Measurements from ENCODE around the gene MAFF. TPM values are rescaled to one million over a fixed set of nuclear protein-coding genes. Genes with fewer than 3 reads are reported as not detected.

Gene MAFF
- total and polyA plus RNA-seq, 2 donors = 3.4 to 13.0 TPM

DNA sequence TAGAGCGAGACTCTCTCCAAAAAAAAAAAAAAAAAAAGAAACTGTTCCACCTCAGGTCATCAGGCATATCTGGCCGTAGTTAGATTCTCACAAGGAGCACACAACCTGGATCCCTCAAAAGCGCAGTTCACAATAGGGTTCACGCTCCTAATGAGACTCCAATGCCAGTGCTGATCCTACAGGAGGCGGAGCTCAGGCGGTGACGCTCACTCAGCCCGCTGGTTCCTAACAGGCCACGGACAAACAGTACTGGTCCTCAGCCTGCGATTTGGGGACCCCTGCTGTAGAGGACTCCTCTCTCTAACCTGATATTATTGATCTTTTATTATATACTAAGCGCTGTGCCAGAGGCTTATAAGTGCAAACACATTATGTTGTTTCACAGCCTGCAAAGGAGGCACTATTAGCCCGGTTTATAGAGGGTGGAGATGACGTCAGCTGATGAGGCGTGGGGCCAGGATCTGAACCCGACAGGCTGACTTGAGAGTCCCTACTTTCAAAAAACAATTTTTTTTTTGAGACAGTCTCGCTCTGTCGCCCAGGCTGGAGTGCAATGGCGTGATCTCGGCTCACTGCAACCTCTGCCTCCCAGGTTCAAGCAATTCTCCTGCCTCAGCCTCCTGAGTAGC lies 4.9 kb upstream of the MAFF start:
- H3K4me1 ChIP-seq (ENCODE audit: control insufficient read depth in 2 of 2, insufficient read depth in 2 of 2, low read length in 2 of 2) = peaks cover 5 to 14% of the 10 kb centered on the region in 2 donors
- 94% methylated on average over 19 of the region's 19 CpGs for WGBS
- H3K27ac ChIP-seq (ENCODE audit: low read depth in 1 of 2, low read length in 1 of 2) = no peak overlapping the region

DNA sequence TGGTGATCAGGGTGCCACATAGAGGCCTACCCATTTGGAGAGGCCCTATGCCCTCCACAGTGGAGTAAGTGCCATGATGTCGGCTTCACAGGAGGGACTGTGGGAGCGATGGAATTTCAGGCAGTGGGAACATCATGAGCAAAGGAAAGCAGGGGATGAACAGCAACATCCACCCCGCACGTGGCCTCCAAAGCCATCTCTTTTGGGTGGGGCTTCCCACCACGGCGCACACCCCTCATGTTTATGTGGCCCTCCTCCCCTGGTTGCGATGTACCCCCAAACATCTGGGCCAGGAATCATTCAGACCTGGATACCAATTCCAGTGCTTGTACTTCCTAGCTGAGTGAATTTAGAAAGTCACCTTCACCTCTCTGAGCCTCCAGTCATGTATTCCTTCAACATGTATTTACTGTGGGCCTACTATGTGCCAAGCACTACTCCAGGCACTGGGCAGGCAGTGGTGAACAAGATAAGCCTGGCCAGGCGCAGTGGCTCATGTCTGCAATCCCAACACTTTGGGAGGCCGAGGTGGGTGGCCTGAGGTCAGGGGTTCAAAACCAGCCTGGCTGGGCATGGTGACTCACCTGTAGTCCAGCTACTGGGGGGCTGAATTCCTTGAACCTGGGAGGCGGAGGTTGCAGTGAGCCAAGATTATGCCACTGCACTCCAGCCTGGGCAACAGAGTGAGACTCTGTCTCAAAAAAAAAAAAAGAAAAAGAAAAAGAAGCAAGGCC lies 1.8 kb upstream of the MAFF start:
- Histone ChIP-seq H3K4me1 (ENCODE audit: control insufficient read depth in 2 of 2, insufficient read depth in 2 of 2, low read length in 2 of 2) (peaks cover 11 to 29% of the 10 kb centered on the region in 2 donors), H3K27ac (ENCODE audit: low read depth in 1 of 2, low read length in 1 of 2) (no peak overlapping the region), H3K4me3 (ENCODE audit: low read length in 2 of 2) (no peak overlapping the region), H3K9me3 (ENCODE audit: control insufficient read depth in 2 of 2, insufficient read depth in 1 of 2, low read length in 1 of 2) (no peaks in the 10 kb centered on the region), H3K27me3 (ENCODE audit: control insufficient read depth in 2 of 2, insufficient read depth in 1 of 2, low read length in 1 of 2) (peaks cover 11 to 44% of the 10 kb centered on the region in 2 donors), H3K36me3 (ENCODE audit: control insufficient read depth in 2 of 2, insufficient read depth in 2 of 2, low read length in 1 of 2) (no peaks in the 10 kb centered on the region)
- WGBS = 95% methylated on average over 10 of the region's 10 CpGs
- DNase-seq (ENCODE audit: low read depth in 6 of 9, low spot score in 9 of 9) = no peak

More for the DNA sequence above, 4.9 kb upstream of the MAFF start:
- H3K36me3 ChIP-seq (ENCODE audit: control insufficient read depth in 2 of 2, insufficient read depth in 2 of 2, low read length in 1 of 2) = no peaks in the 10 kb centered on the region
- H3K4me3 ChIP-seq (ENCODE audit: low read length in 2 of 2) = no peak overlapping the region
- no peaks in the 10 kb centered on the region for H3K9me3 ChIP-seq (ENCODE audit: control insufficient read depth in 2 of 2, insufficient read depth in 1 of 2, low read length in 1 of 2)
- no peak for DNase-seq (ENCODE audit: low read depth in 6 of 9, low spot score in 9 of 9)
- peaks cover 1 to 16% of the 10 kb centered on the region in 2 donors for H3K27me3 ChIP-seq (ENCODE audit: control insufficient read depth in 2 of 2, insufficient read depth in 1 of 2, low read length in 1 of 2)

DNA sequence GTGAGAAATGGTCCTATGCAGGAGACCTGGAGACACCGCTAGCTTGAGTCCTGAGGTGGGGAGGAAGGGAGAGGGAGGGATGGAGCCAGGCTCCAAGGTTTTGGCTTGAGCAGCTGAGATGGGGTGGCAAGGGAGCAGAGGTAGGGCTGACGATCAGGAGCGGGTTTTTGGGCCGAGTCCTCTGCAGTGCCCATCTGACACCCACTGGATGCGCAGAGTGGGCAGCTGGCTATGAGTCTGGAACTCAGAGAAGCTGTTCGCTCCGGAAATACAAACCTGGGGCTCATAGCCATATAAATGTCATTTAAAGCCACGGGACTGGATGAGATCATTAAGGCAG lies 453 bp upstream of the MAFF start:
- WGBS = 49% methylated on average over 8 of the region's 8 CpGs
- H3K9me3 ChIP-seq (ENCODE audit: control insufficient read depth in 2 of 2, insufficient read depth in 1 of 2, low read length in 1 of 2) = no peaks in the 10 kb centered on the region
- H3K4me3 ChIP-seq (ENCODE audit: low read length in 2 of 2) = peak overlapping the region; percentile 40 to 66
- peaks cover 11 to 49% of the 10 kb centered on the region in 2 donors for H3K27me3 ChIP-seq (ENCODE audit: control insufficient read depth in 2 of 2, insufficient read depth in 1 of 2, low read length in 1 of 2)
- peak overlapping the region; percentile 62 to 66 for H3K27ac ChIP-seq (ENCODE audit: low read depth in 1 of 2, low read length in 1 of 2)
- no peak for DNase-seq (ENCODE audit: low read depth in 6 of 9, low spot score in 9 of 9)
- peaks cover 11 to 30% of the 10 kb centered on the region in 2 donors for H3K4me1 ChIP-seq (ENCODE audit: control insufficient read depth in 2 of 2, insufficient read depth in 2 of 2, low read length in 2 of 2)
- no peaks in the 10 kb centered on the region for H3K36me3 ChIP-seq (ENCODE audit: control insufficient read depth in 2 of 2, insufficient read depth in 2 of 2, low read length in 1 of 2)

DNA sequence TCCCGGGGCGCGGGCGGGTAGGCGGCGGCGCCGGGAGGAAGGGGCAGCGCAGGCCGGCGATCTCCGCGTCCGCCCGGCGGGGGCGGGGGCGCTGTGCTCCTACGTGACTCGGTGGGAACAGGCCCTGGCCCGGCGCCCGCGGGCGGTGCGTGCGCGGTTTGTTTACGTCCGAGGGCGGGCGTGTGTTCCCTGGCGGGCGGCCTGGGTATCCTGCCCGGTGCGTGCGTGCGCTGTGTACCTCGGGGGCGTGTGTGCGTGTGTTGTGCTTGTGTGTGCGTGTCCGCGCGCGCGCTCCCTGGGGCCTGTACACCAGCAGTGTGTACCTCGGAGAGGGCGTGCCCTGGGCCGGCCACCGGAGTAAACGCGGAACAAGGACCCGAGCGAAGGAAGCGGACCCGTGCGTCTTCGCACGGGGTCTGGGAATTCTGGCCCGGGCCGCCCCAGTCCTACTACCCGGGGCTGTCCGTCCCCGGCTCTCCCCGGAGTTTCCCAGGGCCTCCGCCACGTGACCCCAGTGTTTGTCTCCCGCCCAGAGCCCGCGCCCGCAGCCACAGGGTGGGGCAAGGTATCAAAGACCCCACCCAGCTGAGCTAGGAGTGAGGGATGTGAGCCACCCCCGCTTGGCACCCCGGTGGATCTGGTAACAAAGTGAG lies 769 bp downstream of the MAFF start:
- under 1% methylated on average over 74 of the region's 74 CpGs for WGBS
- Histone ChIP-seq H3K9me3 (ENCODE audit: control insufficient read depth in 2 of 2, insufficient read depth in 1 of 2, low read length in 1 of 2) (no peaks in the 10 kb centered on the region), H3K4me1 (ENCODE audit: control insufficient read depth in 2 of 2, insufficient read depth in 2 of 2, low read length in 2 of 2) (peaks cover 11 to 30% of the 10 kb centered on the region in 2 donors), H3K36me3 (ENCODE audit: control insufficient read depth in 2 of 2, insufficient read depth in 2 of 2, low read length in 1 of 2) (no peaks in the 10 kb centered on the region), H3K27ac (ENCODE audit: low read depth in 1 of 2, low read length in 1 of 2) (peak overlapping the region; percentile 2 to 90), H3K27me3 (ENCODE audit: control insufficient read depth in 2 of 2, insufficient read depth in 1 of 2, low read length in 1 of 2) (peaks cover 11 to 49% of the 10 kb centered on the region in 2 donors), H3K4me3 (ENCODE audit: low read length in 2 of 2) (peak overlapping the region; percentile 48 to 66)
- DNase-seq (ENCODE audit: low read depth in 6 of 9, low spot score in 9 of 9) = peak in 3 of 9 donors; percentile 13 to 42 (median 28)

DNA sequence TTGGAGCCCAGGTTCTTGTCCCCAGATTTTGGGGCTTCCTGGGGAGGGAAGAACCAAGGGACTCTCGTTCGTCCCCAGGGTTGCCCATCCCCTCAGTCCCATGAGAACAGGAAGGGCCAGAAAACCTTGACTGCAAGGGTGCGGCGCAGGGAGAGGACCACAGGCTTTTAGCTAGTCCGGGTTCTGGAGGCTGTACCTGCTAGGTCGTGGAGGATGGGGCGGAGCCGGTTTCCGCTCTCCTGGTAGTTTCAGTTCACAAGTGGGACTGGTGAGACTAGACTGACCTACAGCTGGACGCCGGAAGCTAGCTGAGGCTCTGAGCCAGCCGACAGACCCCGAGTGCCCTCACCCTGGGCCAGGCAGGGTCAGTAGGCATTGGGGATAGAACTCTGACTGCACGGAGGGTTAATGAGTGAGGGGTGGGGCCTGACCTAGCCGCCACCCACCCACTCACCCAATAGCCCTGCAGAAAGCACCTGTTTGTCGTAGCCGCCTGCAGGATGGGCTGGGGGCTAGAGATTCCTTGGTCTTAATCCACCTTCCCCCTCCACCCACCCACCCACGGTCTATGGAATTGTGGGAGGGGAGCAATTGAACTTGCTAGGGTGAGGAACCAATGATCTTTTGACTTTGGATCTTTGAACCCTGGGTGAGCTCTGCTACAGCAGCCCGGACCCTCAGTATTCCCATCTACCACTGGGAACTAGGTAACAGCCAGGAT lies 1.5 kb downstream of the MAFF start:
- H3K27me3 ChIP-seq (ENCODE audit: control insufficient read depth in 2 of 2, insufficient read depth in 1 of 2, low read length in 1 of 2) = peaks cover 11 to 49% of the 10 kb centered on the region in 2 donors
- H3K27ac ChIP-seq (ENCODE audit: low read depth in 1 of 2, low read length in 1 of 2) = no peak overlapping the region
- H3K36me3 ChIP-seq (ENCODE audit: control insufficient read depth in 2 of 2, insufficient read depth in 2 of 2, low read length in 1 of 2) = no peaks in the 10 kb centered on the region
- no peaks in the 10 kb centered on the region for H3K9me3 ChIP-seq (ENCODE audit: control insufficient read depth in 2 of 2, insufficient read depth in 1 of 2, low read length in 1 of 2)
- peaks cover 11 to 30% of the 10 kb centered on the region in 2 donors for H3K4me1 ChIP-seq (ENCODE audit: control insufficient read depth in 2 of 2, insufficient read depth in 2 of 2, low read length in 2 of 2)
- peak in 1 of 9 donors; percentile 49 for DNase-seq (ENCODE audit: low read depth in 6 of 9, low spot score in 9 of 9)
- 10% methylated on average over 19 of the region's 19 CpGs for WGBS
- peak overlapping the region; percentile 48 to 66 for H3K4me3 ChIP-seq (ENCODE audit: low read length in 2 of 2)

DNA sequence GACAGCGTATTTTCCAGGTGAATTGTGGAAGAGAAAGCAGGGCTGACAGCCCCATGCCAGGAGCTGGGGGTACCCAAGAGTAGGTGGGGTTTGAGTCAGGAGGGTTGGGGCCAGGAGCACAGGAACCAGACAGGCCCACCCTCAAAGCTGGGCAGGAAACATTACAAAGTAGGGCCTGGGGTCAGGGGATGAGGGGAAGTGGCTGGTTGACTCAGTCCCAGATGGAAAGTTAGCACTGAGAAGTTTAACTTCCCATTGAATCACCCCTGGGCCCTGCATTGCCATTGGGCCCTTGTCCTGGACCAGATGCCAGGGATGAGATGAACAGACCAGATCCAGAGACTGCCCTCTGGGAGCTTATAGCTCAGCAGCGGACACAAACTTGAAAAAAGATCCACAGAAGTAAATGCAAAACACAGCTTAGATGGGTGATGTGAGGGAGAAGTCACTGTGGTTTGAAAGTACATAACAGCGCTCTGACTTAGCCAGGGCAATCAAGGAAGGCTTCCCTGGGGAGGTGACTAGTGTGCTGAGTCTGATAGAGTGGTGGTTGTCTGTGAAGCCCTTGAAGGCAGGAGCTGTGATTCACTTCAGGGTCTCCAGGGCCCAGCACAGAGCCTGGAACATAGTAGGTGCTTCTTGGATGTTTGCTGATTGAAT lies 2.2 kb downstream of the MAFF start:
- H3K27me3 ChIP-seq (ENCODE audit: control insufficient read depth in 2 of 2, insufficient read depth in 1 of 2, low read length in 1 of 2) = peaks cover 11 to 49% of the 10 kb centered on the region in 2 donors
- no peaks in the 10 kb centered on the region for H3K36me3 ChIP-seq (ENCODE audit: control insufficient read depth in 2 of 2, insufficient read depth in 2 of 2, low read length in 1 of 2)
- no peak for DNase-seq (ENCODE audit: low read depth in 6 of 9, low spot score in 9 of 9)
- no peak overlapping the region for H3K4me3 ChIP-seq (ENCODE audit: low read length in 2 of 2)
- H3K27ac ChIP-seq (ENCODE audit: low read depth in 1 of 2, low read length in 1 of 2) = no peak overlapping the region
- WGBS = over 99% methylated on average over 3 of the region's 3 CpGs
- H3K9me3 ChIP-seq (ENCODE audit: control insufficient read depth in 2 of 2, insufficient read depth in 1 of 2, low read length in 1 of 2) = no peaks in the 10 kb centered on the region
- H3K4me1 ChIP-seq (ENCODE audit: control insufficient read depth in 2 of 2, insufficient read depth in 2 of 2, low read length in 2 of 2) = peaks cover 11 to 30% of the 10 kb centered on the region in 2 donors

DNA sequence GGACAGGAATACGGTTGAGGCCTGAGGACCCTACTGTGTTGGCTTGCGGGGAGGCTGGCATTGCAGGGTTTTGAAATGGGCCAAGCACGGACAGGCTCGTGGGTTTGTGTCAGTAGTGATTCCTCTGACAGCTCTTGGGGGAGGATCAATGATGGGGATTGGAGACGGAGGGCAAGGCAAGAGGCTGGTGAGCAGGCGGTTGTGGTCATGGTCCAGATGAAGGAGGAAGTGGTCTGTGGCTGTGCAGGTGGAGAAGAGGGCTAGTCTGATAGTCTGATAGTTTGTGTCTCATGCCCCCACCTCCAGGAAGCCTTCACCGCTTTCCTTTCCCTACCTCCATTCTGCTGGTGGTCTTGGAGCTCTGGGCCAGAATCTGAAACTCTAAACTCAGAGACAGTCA lies 3.0 kb downstream of the MAFF start:
- Histone ChIP-seq H3K4me3 (ENCODE audit: low read length in 2 of 2) (no peak overlapping the region), H3K27me3 (ENCODE audit: control insufficient read depth in 2 of 2, insufficient read depth in 1 of 2, low read length in 1 of 2) (peaks cover 11 to 49% of the 10 kb centered on the region in 2 donors), H3K9me3 (ENCODE audit: control insufficient read depth in 2 of 2, insufficient read depth in 1 of 2, low read length in 1 of 2) (no peaks in the 10 kb centered on the region), H3K36me3 (ENCODE audit: control insufficient read depth in 2 of 2, insufficient read depth in 2 of 2, low read length in 1 of 2) (no peaks in the 10 kb centered on the region), H3K4me1 (ENCODE audit: control insufficient read depth in 2 of 2, insufficient read depth in 2 of 2, low read length in 2 of 2) (peaks cover 11 to 30% of the 10 kb centered on the region in 2 donors), H3K27ac (ENCODE audit: low read depth in 1 of 2, low read length in 1 of 2) (no peak overlapping the region)
- 36% methylated on average over 7 of the region's 7 CpGs for WGBS
- no peak for DNase-seq (ENCODE audit: low read depth in 6 of 9, low spot score in 9 of 9)

DNA sequence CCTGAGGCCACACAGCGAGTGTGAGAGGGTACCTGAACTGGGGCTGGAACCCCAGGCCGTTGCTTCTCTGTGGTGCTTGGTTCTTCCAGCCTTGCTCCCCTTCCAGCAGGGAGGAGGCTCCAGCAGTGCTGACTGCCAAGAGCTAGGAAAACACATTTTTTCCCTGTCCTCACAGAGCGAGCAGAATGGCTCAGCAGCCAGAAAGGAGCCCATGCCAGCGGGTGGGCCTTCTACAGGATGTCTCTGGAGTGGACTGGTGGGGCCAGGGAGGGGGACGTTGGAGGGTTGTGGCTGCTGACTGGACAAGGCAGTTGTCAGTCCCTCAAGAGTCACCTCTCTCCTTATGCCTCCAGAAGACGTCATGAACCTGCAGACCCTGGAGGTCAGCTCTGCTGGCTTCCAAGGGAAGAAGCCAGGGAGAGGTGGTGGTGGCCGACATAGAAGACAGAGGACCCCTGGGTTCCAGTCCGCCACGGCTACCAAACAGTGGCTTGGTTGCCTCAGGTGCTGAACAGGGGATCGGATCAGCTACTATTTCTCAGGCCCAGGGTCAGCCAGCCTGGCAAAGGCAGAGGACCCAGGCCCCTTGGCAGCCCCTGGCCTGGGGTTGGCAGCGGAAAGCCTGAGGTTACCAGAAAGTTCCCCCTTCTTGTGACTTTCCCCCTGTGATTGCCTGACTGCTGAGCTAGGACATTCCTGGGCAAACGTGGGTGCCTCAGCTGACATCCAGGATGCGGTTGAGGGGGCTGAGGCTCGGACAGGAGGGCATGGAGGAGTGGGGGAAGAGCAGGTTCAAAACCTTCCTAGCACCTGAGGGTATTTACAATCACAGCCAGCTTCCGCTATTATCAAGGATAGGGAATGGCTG lies 3.7 kb downstream of the MAFF start:
- no peak for DNase-seq (ENCODE audit: low read depth in 6 of 9, low spot score in 9 of 9)
- H3K36me3 ChIP-seq (ENCODE audit: control insufficient read depth in 2 of 2, insufficient read depth in 2 of 2, low read length in 1 of 2) = no peaks in the 10 kb centered on the region
- H3K4me3 ChIP-seq (ENCODE audit: low read length in 2 of 2) = no peak overlapping the region
- H3K27me3 ChIP-seq (ENCODE audit: control insufficient read depth in 2 of 2, insufficient read depth in 1 of 2, low read length in 1 of 2) = peaks cover 11 to 49% of the 10 kb centered on the region in 2 donors
- H3K4me1 ChIP-seq (ENCODE audit: control insufficient read depth in 2 of 2, insufficient read depth in 2 of 2, low read length in 2 of 2) = peaks cover 11 to 30% of the 10 kb centered on the region in 2 donors
- WGBS = 92% methylated on average over 15 of the region's 15 CpGs
- no peak overlapping the region for H3K27ac ChIP-seq (ENCODE audit: low read depth in 1 of 2, low read length in 1 of 2)
- H3K9me3 ChIP-seq (ENCODE audit: control insufficient read depth in 2 of 2, insufficient read depth in 1 of 2, low read length in 1 of 2) = no peaks in the 10 kb centered on the region

Measured in thymus (tissue), 11 donors.